ENCODE results near the gene PADI2.

The PADI2 gene

GRCh38 chr1:17098446-17099317, 20.6 kb downstream of the PADI2 start:
- H3K27me3 ChIP-seq (ENCODE audit: control insufficient read depth, insufficient read depth, low read length), result no peaks in the 10 kb centered on the region
- H3K9ac ChIP-seq (ENCODE audit: low read depth, low read length), result no peak overlapping the region
- H3K27ac ChIP-seq (ENCODE audit: low read depth, low read length), result no peak overlapping the region

GRCh38 chr1:17097787-17098186, 21.5 kb downstream of the PADI2 start:
- H3K9me3 ChIP-seq (ENCODE audit: control insufficient read depth, insufficient read depth, low read length), result no peaks in the 10 kb centered on the region
- no peak overlapping the region for H3K4me3 ChIP-seq (ENCODE audit: low read depth, low read length)
- H3K9ac ChIP-seq (ENCODE audit: low read depth, low read length), result no peak overlapping the region
- H3K36me3 ChIP-seq (ENCODE audit: control insufficient read depth, insufficient read depth, low read length), result no peaks in the 10 kb centered on the region
- H3K27ac ChIP-seq (ENCODE audit: low read depth, low read length), result no peak overlapping the region
- no peaks in the 10 kb centered on the region for H3K27me3 ChIP-seq (ENCODE audit: control insufficient read depth, insufficient read depth, low read length)
- no peaks in the 10 kb centered on the region for H3K4me1 ChIP-seq (ENCODE audit: control insufficient read depth, insufficient read depth, low read length)

More at GRCh38 chr1:17098446-17099317, 20.6 kb downstream of the PADI2 start:
- Histone ChIP-seq H3K4me1 (ENCODE audit: control insufficient read depth, insufficient read depth, low read length) (no peaks in the 10 kb centered on the region), H3K9me3 (ENCODE audit: control insufficient read depth, insufficient read depth, low read length) (no peaks in the 10 kb centered on the region), H3K4me3 (ENCODE audit: low read depth, low read length) (no peak overlapping the region), H3K36me3 (ENCODE audit: control insufficient read depth, insufficient read depth, low read length) (no peaks in the 10 kb centered on the region)

- Histone ChIP-seq H3K27ac (ENCODE audit: low read depth, low read length) (no peak overlapping the region), H3K36me3 (ENCODE audit: control insufficient read depth, insufficient read depth, low read length) (no peaks in the 10 kb centered on the region), H3K4me3 (ENCODE audit: low read depth, low read length) (no peak overlapping the region), H3K4me1 (ENCODE audit: control insufficient read depth, insufficient read depth, low read length) (no peaks in the 10 kb centered on the region), H3K9me3 (ENCODE audit: control insufficient read depth, insufficient read depth, low read length) (no peaks in the 10 kb centered on the region), H3K27me3 (ENCODE audit: control insufficient read depth, insufficient read depth, low read length) (no peaks in the 10 kb centered on the region), H3K9ac (ENCODE audit: low read depth, low read length) (no peak overlapping the region)
These were observed 22.1 kb downstream of the PADI2 start for GRCh38 chr1:17097147-17097546.

GRCh38 chr1:17096584-17096983, 22.7 kb downstream of the PADI2 start:
- Histone ChIP-seq H3K27me3 (ENCODE audit: control insufficient read depth, insufficient read depth, low read length) (no peaks in the 10 kb centered on the region), H3K9me3 (ENCODE audit: control insufficient read depth, insufficient read depth, low read length) (no peaks in the 10 kb centered on the region), H3K9ac (ENCODE audit: low read depth, low read length) (no peak overlapping the region), H3K4me3 (ENCODE audit: low read depth, low read length) (no peak overlapping the region), H3K36me3 (ENCODE audit: control insufficient read depth, insufficient read depth, low read length) (no peaks in the 10 kb centered on the region), H3K4me1 (ENCODE audit: control insufficient read depth, insufficient read depth, low read length) (no peaks in the 10 kb centered on the region), H3K27ac (ENCODE audit: low read depth, low read length) (no peak overlapping the region)

- H3K27me3 ChIP-seq (ENCODE audit: control insufficient read depth, insufficient read depth, low read length), result no peaks in the 10 kb centered on the region
- H3K4me3 ChIP-seq (ENCODE audit: low read depth, low read length), result no peak overlapping the region
- H3K4me1 ChIP-seq (ENCODE audit: control insufficient read depth, insufficient read depth, low read length), result no peaks in the 10 kb centered on the region
- H3K27ac ChIP-seq (ENCODE audit: low read depth, low read length), result no peak overlapping the region
- H3K9me3 ChIP-seq (ENCODE audit: control insufficient read depth, insufficient read depth, low read length), result no peaks in the 10 kb centered on the region
- H3K36me3 ChIP-seq (ENCODE audit: control insufficient read depth, insufficient read depth, low read length), result no peaks in the 10 kb centered on the region
- no peak overlapping the region for H3K9ac ChIP-seq (ENCODE audit: low read depth, low read length)
These were observed 24.1 kb downstream of the PADI2 start for GRCh38 chr1:17095141-17095540.

- no peaks in the 10 kb centered on the region for H3K36me3 ChIP-seq (ENCODE audit: control insufficient read depth, insufficient read depth, low read length)
- no peak overlapping the region for H3K4me3 ChIP-seq (ENCODE audit: low read depth, low read length)
- H3K4me1 ChIP-seq (ENCODE audit: control insufficient read depth, insufficient read depth, low read length), result no peaks in the 10 kb centered on the region
- no peaks in the 10 kb centered on the region for H3K27me3 ChIP-seq (ENCODE audit: control insufficient read depth, insufficient read depth, low read length)
- no peak overlapping the region for H3K9ac ChIP-seq (ENCODE audit: low read depth, low read length)
- H3K27ac ChIP-seq (ENCODE audit: low read depth, low read length), result no peak overlapping the region
- no peaks in the 10 kb centered on the region for H3K9me3 ChIP-seq (ENCODE audit: control insufficient read depth, insufficient read depth, low read length)
These were observed 24.6 kb downstream of the PADI2 start for GRCh38 chr1:17094664-17095063.

- H3K9me3 ChIP-seq (ENCODE audit: control insufficient read depth, insufficient read depth, low read length), result no peaks in the 10 kb centered on the region
- H3K4me3 ChIP-seq (ENCODE audit: low read depth, low read length), result no peak overlapping the region
- H3K9ac ChIP-seq (ENCODE audit: low read depth, low read length), result no peak overlapping the region
- H3K27me3 ChIP-seq (ENCODE audit: control insufficient read depth, insufficient read depth, low read length), result no peaks in the 10 kb centered on the region
- no peaks in the 10 kb centered on the region for H3K36me3 ChIP-seq (ENCODE audit: control insufficient read depth, insufficient read depth, low read length)
- no peak overlapping the region for H3K27ac ChIP-seq (ENCODE audit: low read depth, low read length)
- no peaks in the 10 kb centered on the region for H3K4me1 ChIP-seq (ENCODE audit: control insufficient read depth, insufficient read depth, low read length)
These were observed 25.3 kb downstream of the PADI2 start for GRCh38 chr1:17093822-17094393.

- no peak overlapping the region for H3K4me3 ChIP-seq (ENCODE audit: low read depth, low read length)
- H3K9ac ChIP-seq (ENCODE audit: low read depth, low read length), result no peak overlapping the region
- H3K27me3 ChIP-seq (ENCODE audit: control insufficient read depth, insufficient read depth, low read length), result peaks cover 3% of the 10 kb centered on the region; the same call in 1 of the 2 replicates
- H3K4me1 ChIP-seq (ENCODE audit: control insufficient read depth, insufficient read depth, low read length), result no peaks in the 10 kb centered on the region
- no peak overlapping the region for H3K27ac ChIP-seq (ENCODE audit: low read depth, low read length)
- no peaks in the 10 kb centered on the region for H3K9me3 ChIP-seq (ENCODE audit: control insufficient read depth, insufficient read depth, low read length)
- no peaks in the 10 kb centered on the region for H3K36me3 ChIP-seq (ENCODE audit: control insufficient read depth, insufficient read depth, low read length)
These were observed 28.0 kb downstream of the PADI2 start for GRCh38 chr1:17091252-17091651.

GRCh38 chr1:17089506-17089905, 29.7 kb downstream of the PADI2 start:
- Histone ChIP-seq H3K4me1 (ENCODE audit: control insufficient read depth, insufficient read depth, low read length) (no peaks in the 10 kb centered on the region), H3K27ac (ENCODE audit: low read depth, low read length) (no peak overlapping the region), H3K4me3 (ENCODE audit: low read depth, low read length) (no peak overlapping the region), H3K9ac (ENCODE audit: low read depth, low read length) (no peak overlapping the region), H3K27me3 (ENCODE audit: control insufficient read depth, insufficient read depth, low read length) (peaks cover 3% of the 10 kb centered on the region; the same call in 1 of the 2 replicates), H3K9me3 (ENCODE audit: control insufficient read depth, insufficient read depth, low read length) (no peaks in the 10 kb centered on the region), H3K36me3 (ENCODE audit: control insufficient read depth, insufficient read depth, low read length) (no peaks in the 10 kb centered on the region)

- Histone ChIP-seq H3K27ac (ENCODE audit: low read depth, low read length) (no peak overlapping the region), H3K36me3 (ENCODE audit: control insufficient read depth, insufficient read depth, low read length) (no peaks in the 10 kb centered on the region), H3K27me3 (ENCODE audit: control insufficient read depth, insufficient read depth, low read length) (peaks cover 3% of the 10 kb centered on the region; the same call in 1 of the 2 replicates)
These were observed 32.5 kb downstream of the PADI2 start for GRCh38 chr1:17086751-17087150.

GRCh38 chr1:17084787-17085186, 34.5 kb downstream of the PADI2 start:
- Histone ChIP-seq H3K27me3 (ENCODE audit: control insufficient read depth, insufficient read depth, low read length) (peaks cover 3% of the 10 kb centered on the region; the same call in 1 of the 2 replicates), H3K9ac (ENCODE audit: low read depth, low read length) (no peak overlapping the region), H3K4me3 (ENCODE audit: low read depth, low read length) (no peak overlapping the region)

More at GRCh38 chr1:17086751-17087150, 32.5 kb downstream of the PADI2 start:
- Histone ChIP-seq H3K4me3 (ENCODE audit: low read depth, low read length) (no peak overlapping the region), H3K9me3 (ENCODE audit: control insufficient read depth, insufficient read depth, low read length) (no peaks in the 10 kb centered on the region), H3K4me1 (ENCODE audit: control insufficient read depth, insufficient read depth, low read length) (no peaks in the 10 kb centered on the region), H3K9ac (ENCODE audit: low read depth, low read length) (no peak overlapping the region)

More at GRCh38 chr1:17084787-17085186, 34.5 kb downstream of the PADI2 start:
- no peak overlapping the region for H3K27ac ChIP-seq (ENCODE audit: low read depth, low read length)
- H3K4me1 ChIP-seq (ENCODE audit: control insufficient read depth, insufficient read depth, low read length), result no peaks in the 10 kb centered on the region
- H3K36me3 ChIP-seq (ENCODE audit: control insufficient read depth, insufficient read depth, low read length), result no peaks in the 10 kb centered on the region
- H3K9me3 ChIP-seq (ENCODE audit: control insufficient read depth, insufficient read depth, low read length), result no peaks in the 10 kb centered on the region

Data from HUES48 (cell line).